ENCODE results near the gene ZNF333. TPM values are rescaled to one million over a fixed set of nuclear protein-coding genes. Genes with fewer than 3 reads are reported as not detected.
"Not testable (repeated sequence)": the region's sequence is repeated elsewhere in the genome, so short reads cannot be mapped to it uniquely, and the experiment has no call there.

The ZNF333 gene
- total and polyA plus RNA-seq, 2 of the 4 experiments (the other 2 are of a cell fraction), result 9.8 to 15.1 TPM

- no peak overlapping the region for H2AFZ ChIP-seq (replicated peaks; ENCODE audit: low read length, poor library complexity)
- no peak overlapping the region for H3K14ac ChIP-seq (replicated peaks; ENCODE audit: low read depth, low read length)
- no peak overlapping the region for H2BK120ac ChIP-seq (ENCODE audit: low read depth, low read length)
- no peak overlapping the region for H3K18ac ChIP-seq (ENCODE audit: low read depth, low read length)
- dilution Hi-C loops (cut with HindIII; ENCODE audit: low sequenced_read_pairs, unreplicated experiment) (no loop called here), intact Hi-C loops (cut with micrococcal nuclease) (no loop called here), in situ Hi-C loops (cut with MboI; ENCODE audit: low sequenced_read_pairs) (no loop called here)
- no peaks in the 10 kb centered on the region for H3K4me1 ChIP-seq (ENCODE audit: control insufficient read depth, insufficient read depth, low read length)
- no peak overlapping the region for H3K4ac ChIP-seq (ENCODE audit: low read depth, low read length)
- no peaks in the 10 kb centered on the region for H3K27me3 ChIP-seq (ENCODE audit: control insufficient read depth, insufficient read depth, low read length)
- H3K4me2 ChIP-seq (ENCODE audit: low read depth, low read length), result no peak overlapping the region
- H2BK15ac ChIP-seq (ENCODE audit: low read depth, low read length), result no peak overlapping the region
- H3K23ac ChIP-seq (ENCODE audit: low read depth, low read length), result no peak overlapping the region
- H4K8ac ChIP-seq (ENCODE audit: low read depth in 2 of 2, low read length in 2 of 2), result no peak overlapping the region
- no peak overlapping the region for H2AK5ac ChIP-seq (ENCODE audit: low read depth, low read length)
- H2BK5ac ChIP-seq (ENCODE audit: low read depth, low read length, poor library complexity, severe bottlenecking), result no peak overlapping the region
- H3K4me3 ChIP-seq (ENCODE audit: insufficient read depth, low read depth, low read length), result no peak overlapping the region
- H3K56ac ChIP-seq (ENCODE audit: extremely low read depth, insufficient read depth, low read length), result no peak overlapping the region
- DNase-seq, result no peak
- H3K36me3 ChIP-seq (ENCODE audit: control insufficient read depth, insufficient read depth, low read length), result no peaks in the 10 kb centered on the region
- no TSS peak for BruUV-seq (replicated peaks)
- no peak for TF ChIP-seq RCOR1 (IDR thresholded peaks at IDR 0.05; ENCODE audit: insufficient replicate concordance, low read length)
- no peak for TF ChIP-seq RAD21 (IDR thresholded peaks at IDR 0.05; ENCODE audit: low read length)
- TF ChIP-seq MXI1 (IDR thresholded peaks at IDR 0.05; ENCODE audit: borderline replicate concordance, low read depth, low read length), result no peak
- TF ChIP-seq, protein P1, sequence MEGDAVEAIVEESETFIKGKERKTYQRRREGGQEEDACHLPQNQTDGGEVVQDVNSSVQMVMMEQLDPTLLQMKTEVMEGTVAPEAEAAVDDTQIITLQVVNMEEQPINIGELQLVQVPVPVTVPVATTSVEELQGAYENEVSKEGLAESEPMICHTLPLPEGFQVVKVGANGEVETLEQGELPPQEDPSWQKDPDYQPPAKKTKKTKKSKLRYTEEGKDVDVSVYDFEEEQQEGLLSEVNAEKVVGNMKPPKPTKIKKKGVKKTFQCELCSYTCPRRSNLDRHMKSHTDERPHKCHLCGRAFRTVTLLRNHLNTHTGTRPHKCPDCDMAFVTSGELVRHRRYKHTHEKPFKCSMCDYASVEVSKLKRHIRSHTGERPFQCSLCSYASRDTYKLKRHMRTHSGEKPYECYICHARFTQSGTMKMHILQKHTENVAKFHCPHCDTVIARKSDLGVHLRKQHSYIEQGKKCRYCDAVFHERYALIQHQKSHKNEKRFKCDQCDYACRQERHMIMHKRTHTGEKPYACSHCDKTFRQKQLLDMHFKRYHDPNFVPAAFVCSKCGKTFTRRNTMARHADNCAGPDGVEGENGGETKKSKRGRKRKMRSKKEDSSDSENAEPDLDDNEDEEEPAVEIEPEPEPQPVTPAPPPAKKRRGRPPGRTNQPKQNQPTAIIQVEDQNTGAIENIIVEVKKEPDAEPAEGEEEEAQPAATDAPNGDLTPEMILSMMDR (conservative IDR thresholded peaks at IDR 0.05; ENCODE audit: low read depth, low read length), result no peak
- TF ChIP-seq SMC3 (IDR thresholded peaks at IDR 0.05; ENCODE audit: low read depth, low read length), result no peak
- no peak for TF ChIP-seq BHLHE40 (IDR thresholded peaks at IDR 0.05; ENCODE audit: low read depth, low read length)
- no peak for TF ChIP-seq MAFK (IDR thresholded peaks at IDR 0.05; ENCODE audit: low read depth, low read length)
- no peak for TF ChIP-seq CEBPB (IDR thresholded peaks at IDR 0.05; ENCODE audit: low read depth, low read length)
- ATAC-seq (ENCODE audit: low read depth), result no peak
- H3K27ac ChIP-seq (ENCODE audit: insufficient read depth, low read length), result no peak overlapping the region
- H3K9ac ChIP-seq (ENCODE audit: low read depth, low read length), result no peak overlapping the region
- ChIA-PET CTCF (no interaction called here), POLR2A (ENCODE audit: unreplicated experiment) (no interaction called here)
- H4K5ac ChIP-seq (ENCODE audit: low read depth, low read length), result no peak overlapping the region
- H2AK9ac ChIP-seq (replicated peaks; ENCODE audit: low read depth, low read length, poor library complexity), result no peak overlapping the region
- H4K91ac ChIP-seq (ENCODE audit: insufficient read depth, low read depth, low read length), result no peak overlapping the region
- no peaks in the 10 kb centered on the region for H3K79me1 ChIP-seq (ENCODE audit: low read depth in 1 of 2, low read length in 2 of 2)
- no peaks in the 10 kb centered on the region for H3K9me3 ChIP-seq (ENCODE audit: control insufficient read depth, insufficient read depth, low read length)
- no peak overlapping the region for H2BK20ac ChIP-seq (ENCODE audit: low read depth, low read length)
- WGBS, 2 experiments (ENCODE audit: extremely low coverage in 2 of 2, insufficient read length in 1 of 2), result no CpG with 5 or more reads among the region's 5 CpGs
- no peaks in the 10 kb centered on the region for H4K20me1 ChIP-seq (ENCODE audit: insufficient read depth, low read length)
- H3K9me1 ChIP-seq (ENCODE audit: insufficient read depth, low read length), result no peaks in the 10 kb centered on the region
Measured at GRCh38 chr19:14779151-14779550, 89.3 kb downstream of the ZNF333 start.

DNA sequence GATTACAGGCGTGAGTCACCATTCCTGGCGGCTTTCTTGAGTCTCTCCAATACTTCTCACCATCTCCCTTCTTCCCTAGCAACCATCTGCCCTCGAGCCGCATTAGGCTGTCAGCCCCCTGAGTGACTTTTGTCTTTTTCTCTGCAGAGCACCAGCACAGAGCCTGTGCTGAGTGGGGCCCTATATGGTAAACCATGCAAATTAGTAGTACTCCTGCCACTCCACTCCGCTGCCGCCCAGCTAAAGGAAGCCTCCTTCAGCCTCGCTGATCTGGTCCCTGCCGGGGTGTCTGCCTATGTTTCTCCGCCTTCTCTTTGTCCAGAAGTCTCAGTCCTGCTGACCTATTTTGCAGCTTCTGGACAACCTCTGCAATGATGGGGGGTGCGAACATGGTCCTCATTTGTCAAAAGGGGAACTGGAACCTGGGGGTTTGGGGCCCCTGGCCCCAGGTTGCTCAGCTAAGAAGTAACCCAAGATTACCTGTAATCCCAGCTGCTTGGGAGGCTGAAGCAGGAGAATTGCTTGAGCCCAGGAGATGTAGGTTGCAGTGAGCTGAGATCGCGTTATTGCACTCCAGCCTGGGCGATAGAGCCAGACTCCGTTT, 90.9 kb downstream of the ZNF333 start:
- H2BK15ac ChIP-seq (ENCODE audit: low read depth, low read length); H3K23ac ChIP-seq (ENCODE audit: low read depth, low read length); H2BK120ac ChIP-seq (ENCODE audit: low read depth, low read length); H2AFZ ChIP-seq (replicated peaks; ENCODE audit: low read length, poor library complexity); H3K4ac ChIP-seq (ENCODE audit: low read depth, low read length); H3K4me3 ChIP-seq (ENCODE audit: insufficient read depth, low read depth, low read length); dilution Hi-C loops (cut with HindIII; ENCODE audit: low sequenced_read_pairs, unreplicated experiment); ATAC-seq (ENCODE audit: low read depth); H3K9me3 ChIP-seq (ENCODE audit: control insufficient read depth, insufficient read depth, low read length); H3K36me3 ChIP-seq (ENCODE audit: control insufficient read depth, insufficient read depth, low read length); H2AK9ac ChIP-seq (replicated peaks; ENCODE audit: low read depth, low read length, poor library complexity); in situ Hi-C loops (cut with MboI; ENCODE audit: low sequenced_read_pairs); H3K79me1 ChIP-seq (ENCODE audit: low read depth in 1 of 2, low read length in 2 of 2); H4K20me1 ChIP-seq (ENCODE audit: insufficient read depth, low read length); H2AK5ac ChIP-seq (ENCODE audit: low read depth, low read length); H4K8ac ChIP-seq (ENCODE audit: low read depth in 2 of 2, low read length in 2 of 2); BruUV-seq (replicated peaks); H3K4me2 ChIP-seq (ENCODE audit: low read depth, low read length); H3K14ac ChIP-seq (replicated peaks; ENCODE audit: low read depth, low read length); H3K4me1 ChIP-seq (ENCODE audit: control insufficient read depth, insufficient read depth, low read length); DNase-seq; H3K56ac ChIP-seq (ENCODE audit: extremely low read depth, insufficient read depth, low read length); intact Hi-C loops (cut with micrococcal nuclease); H2BK5ac ChIP-seq (ENCODE audit: low read depth, low read length, poor library complexity, severe bottlenecking); H4K5ac ChIP-seq (ENCODE audit: low read depth, low read length); H4K91ac ChIP-seq (ENCODE audit: insufficient read depth, low read depth, low read length); H3K27me3 ChIP-seq (ENCODE audit: control insufficient read depth, insufficient read depth, low read length); H2BK20ac ChIP-seq (ENCODE audit: low read depth, low read length); H3K18ac ChIP-seq (ENCODE audit: low read depth, low read length); H3K27ac ChIP-seq (ENCODE audit: insufficient read depth, low read length); CTCF ChIA-PET; POLR2A ChIA-PET (ENCODE audit: unreplicated experiment); H3K9me1 ChIP-seq (ENCODE audit: insufficient read depth, low read length); H3K9ac ChIP-seq (ENCODE audit: low read depth, low read length): not testable (repeated sequence)
- 65% methylated on average over 4 of the region's 14 CpGs; no CpG with 5 or more reads in 1 of the 2 experiments for WGBS, 2 experiments (ENCODE audit: extremely low coverage in 2 of 2, insufficient read length in 1 of 2)

All from IMR-90 (cell line).